ENCODE data around the gene CAVIN1. TPM values are rescaled to one million over a fixed set of nuclear protein-coding genes. Genes with fewer than 3 reads are reported as not detected.
A peak's percentile ranks its signal among the peaks of the same experiment; 100 is the strongest.
"Not testable (repeated sequence)": the region's sequence is repeated elsewhere in the genome, so short reads cannot be mapped to it uniquely, and the experiment has no call there.

Gene CAVIN1, protein sequence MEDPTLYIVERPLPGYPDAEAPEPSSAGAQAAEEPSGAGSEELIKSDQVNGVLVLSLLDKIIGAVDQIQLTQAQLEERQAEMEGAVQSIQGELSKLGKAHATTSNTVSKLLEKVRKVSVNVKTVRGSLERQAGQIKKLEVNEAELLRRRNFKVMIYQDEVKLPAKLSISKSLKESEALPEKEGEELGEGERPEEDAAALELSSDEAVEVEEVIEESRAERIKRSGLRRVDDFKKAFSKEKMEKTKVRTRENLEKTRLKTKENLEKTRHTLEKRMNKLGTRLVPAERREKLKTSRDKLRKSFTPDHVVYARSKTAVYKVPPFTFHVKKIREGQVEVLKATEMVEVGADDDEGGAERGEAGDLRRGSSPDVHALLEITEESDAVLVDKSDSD
- total RNA-seq, result 2.4 and 2.7 TPM in 2 replicates

DNA sequence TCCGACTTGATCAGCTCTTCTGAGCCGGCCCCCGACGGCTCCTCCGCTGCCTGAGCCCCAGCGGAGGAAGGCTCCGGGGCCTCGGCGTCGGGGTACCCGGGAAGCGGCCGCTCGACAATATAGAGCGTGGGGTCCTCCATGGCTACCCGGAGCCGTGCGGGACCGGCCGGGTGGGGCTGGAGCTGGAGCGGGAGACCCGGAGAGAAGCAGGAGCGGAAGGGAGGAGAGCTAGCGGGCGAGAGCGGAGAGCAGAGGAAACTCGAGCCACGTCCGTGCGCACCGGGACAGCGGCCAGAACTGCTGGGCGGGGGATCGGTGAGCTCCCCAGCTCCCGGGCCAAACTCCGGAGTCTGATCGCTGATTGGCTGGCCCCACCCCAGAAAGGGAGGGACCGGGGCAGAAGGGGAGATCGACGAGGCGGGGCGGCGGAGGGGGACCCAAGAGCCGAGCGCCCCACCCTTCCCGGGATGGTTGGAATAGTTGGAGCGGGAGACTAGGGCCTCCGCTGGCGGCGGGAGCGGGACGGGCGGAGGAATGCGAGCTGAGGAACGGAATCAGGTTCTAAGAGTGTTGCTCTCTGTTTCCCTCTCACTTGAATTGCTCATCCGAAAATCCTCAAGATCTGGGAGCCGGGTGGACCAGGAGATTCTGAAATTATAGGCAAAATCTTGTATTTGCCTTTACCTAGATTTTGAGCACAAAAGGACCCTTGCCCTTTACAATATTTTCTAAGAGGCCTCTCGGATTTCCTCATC lies at the start of gene CAVIN1:
CAVIN1 (minus strand) TSS at position 299 of the 755 bp plus-strand sequence; CDS start at position 140, 159 bp downstream.
- H3K27me3 Mint-ChIP-seq, result peaks cover 50% of the 10 kb centered on the region
- intact Hi-C loops (cut with micrococcal nuclease), result loop anchor here (5.0 kb wide), 1 partner anchor 34 kb away; the partner anchor contains the start of gene ATP6V0A1
- H3K36me3 Mint-ChIP-seq (ENCODE audit: low read depth), result peaks cover 2% of the 10 kb centered on the region

DNA sequence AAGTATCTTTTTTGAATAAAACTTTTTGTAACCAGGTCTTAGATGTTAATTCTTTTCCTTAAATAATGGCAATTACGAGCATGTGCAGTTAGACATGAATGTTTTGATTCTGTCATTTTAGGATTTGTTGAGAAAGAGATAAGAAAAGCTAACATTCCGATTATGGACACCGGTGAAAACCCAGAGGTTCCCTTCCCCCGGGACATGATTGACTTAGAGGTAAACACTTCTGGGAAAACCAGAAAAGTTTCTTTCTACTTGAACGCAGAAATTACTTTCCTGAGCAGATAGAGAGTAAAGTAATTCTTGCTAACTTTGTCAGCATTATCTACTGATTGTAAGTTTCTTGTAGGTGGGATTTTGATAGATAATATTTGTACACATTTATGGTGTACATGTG lies 44.8 kb upstream of the CAVIN1 start:
- Mint-ChIP-seq H3K27me3 (no peaks in the 10 kb centered on the region), H3K4me1 (no peaks in the 10 kb centered on the region), H3K36me3 (ENCODE audit: low read depth) (peaks cover 22% of the 10 kb centered on the region), H3K9me3 (no peaks in the 10 kb centered on the region), H3K27ac (no peak overlapping the region), H3K4me3 (no peak overlapping the region)
- intact Hi-C loops (cut with micrococcal nuclease), result no loop called here
- no peak for DNase-seq

More for the DNA sequence above, at the start of gene CAVIN1:
- H3K4me1 Mint-ChIP-seq, result peaks cover 21% of the 10 kb centered on the region
- DNase-seq, result peak; percentile 78
- H3K9me3 Mint-ChIP-seq, result no peaks in the 10 kb centered on the region
- peak within 1 kb of the TSS; percentile 87 for H3K4me3 Mint-ChIP-seq
- peak within 1 kb of the TSS; percentile 48 for H3K27ac Mint-ChIP-seq

DNA sequence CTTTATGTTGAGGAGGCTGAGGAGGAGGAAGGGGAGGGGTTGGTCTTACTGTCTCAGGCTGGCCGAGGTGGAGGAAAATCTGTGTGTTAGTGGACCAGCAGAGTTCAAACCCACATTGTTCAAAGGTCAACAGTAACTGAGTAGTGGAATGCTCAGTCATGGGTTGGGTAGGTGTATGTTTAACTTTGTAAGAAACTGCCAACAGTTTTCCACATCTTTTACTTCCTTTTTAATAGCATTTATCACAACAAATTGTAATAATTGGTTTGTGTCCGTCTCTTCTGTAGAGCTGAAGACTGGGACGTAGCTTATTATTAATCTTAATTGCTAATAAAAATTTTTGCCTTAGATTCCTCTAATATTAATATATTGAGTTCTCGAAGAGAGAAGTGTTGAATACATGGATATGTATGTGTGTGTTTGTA lies 40.9 kb upstream of the CAVIN1 start:
- Mint-ChIP-seq H3K4me3 (no peak overlapping the region), H3K27me3 (no peaks in the 10 kb centered on the region), H3K36me3 (ENCODE audit: low read depth) (peaks cover 17% of the 10 kb centered on the region), H3K27ac (no peak overlapping the region), H3K9me3 (no peaks in the 10 kb centered on the region), H3K4me1 (peaks cover 17% of the 10 kb centered on the region)
- no peak for DNase-seq
- intact Hi-C loops (cut with micrococcal nuclease), result no loop called here

DNA sequence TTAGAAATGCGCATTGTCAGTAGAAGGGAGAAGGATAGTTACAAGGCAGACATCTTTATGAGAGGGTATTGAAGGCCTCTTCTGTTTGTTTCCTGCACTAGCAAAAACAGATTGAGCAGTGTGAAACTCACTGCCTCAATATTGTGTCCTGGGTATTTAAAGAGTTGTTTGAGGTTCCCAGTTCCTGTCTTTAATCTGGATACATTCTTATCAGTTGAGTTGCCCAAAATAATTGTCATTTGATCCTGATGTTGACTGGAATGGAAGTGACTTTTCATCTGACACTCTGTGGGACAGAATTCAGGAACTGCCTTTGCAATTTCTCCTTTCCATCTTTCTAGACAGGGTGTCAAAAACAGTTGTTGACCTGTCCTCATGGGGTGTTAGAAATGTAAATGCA lies 37.3 kb upstream of the CAVIN1 start:
- Mint-ChIP-seq H3K4me1 (peaks cover 36% of the 10 kb centered on the region), H3K27me3 (peaks cover 7% of the 10 kb centered on the region), H3K27ac (no peak overlapping the region), H3K9me3 (no peaks in the 10 kb centered on the region), H3K4me3 (peak overlapping the region; percentile 89), H3K36me3 (ENCODE audit: low read depth) (peaks cover 8% of the 10 kb centered on the region)
- intact Hi-C loops (cut with micrococcal nuclease), result no loop called here
- no peak for DNase-seq

DNA sequence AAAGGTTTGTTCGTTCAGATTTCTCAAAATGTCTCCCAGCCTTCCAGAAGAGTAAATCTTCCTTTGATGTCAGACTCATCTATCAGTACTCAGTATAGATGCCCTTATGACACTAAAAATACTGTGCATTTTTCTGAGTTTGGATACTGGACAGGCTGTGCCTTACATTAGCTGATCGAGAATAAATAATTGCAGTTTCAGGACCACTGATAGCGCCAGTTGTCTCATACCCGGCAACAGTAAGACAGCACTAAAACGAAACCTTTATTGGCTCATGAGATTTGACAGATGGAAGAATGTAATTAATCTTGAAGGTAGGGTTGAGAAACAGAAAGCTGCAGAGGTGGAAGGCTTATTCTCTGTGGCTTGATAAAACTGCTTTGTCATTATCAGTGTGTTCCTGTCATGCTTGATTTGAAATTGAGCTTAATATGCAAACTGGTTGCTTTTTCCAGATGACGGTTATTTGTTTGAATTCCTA lies 36.8 kb upstream of the CAVIN1 start:
- intact Hi-C loops (cut with micrococcal nuclease), result loop anchor here (5.0 kb wide), 2 partner anchors 38 to 118 kb away; partner anchors contain the start of gene CAVIN1
- Mint-ChIP-seq H3K27me3 (peaks cover 11% of the 10 kb centered on the region), H3K36me3 (ENCODE audit: low read depth) (peaks cover 8% of the 10 kb centered on the region), H3K4me1 (peaks cover 36% of the 10 kb centered on the region), H3K27ac (peak overlapping the region; percentile 26), H3K4me3 (peak overlapping the region; percentile 89), H3K9me3 (no peaks in the 10 kb centered on the region)
- peak; percentile 78 for DNase-seq

DNA sequence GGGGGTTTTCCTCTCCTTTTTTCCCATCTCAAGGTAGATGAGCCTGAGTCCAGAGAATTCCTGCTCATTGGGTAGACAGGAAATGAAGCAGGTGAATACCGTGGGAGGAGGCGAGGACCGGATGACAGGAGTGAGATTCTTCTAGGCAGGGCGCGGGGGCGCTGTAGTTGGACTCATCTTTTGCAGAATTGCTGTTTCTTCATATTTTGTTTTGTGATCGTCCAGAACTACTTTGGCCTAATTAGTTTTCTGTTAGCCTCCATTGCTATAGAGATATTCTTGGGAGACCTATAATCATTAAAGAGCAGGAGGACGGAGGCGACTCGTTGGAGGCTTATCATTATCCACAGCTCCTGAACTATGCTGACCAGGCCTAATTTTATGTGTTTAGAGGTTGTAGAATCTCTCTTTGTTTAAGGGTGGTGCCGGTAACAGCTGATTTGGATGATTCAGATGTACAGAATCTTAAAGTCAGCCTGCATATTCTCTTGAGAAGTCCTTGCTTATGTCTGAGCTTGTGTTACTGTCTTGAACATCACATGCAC lies 36.3 kb upstream of the CAVIN1 start:
- peaks cover 13% of the 10 kb centered on the region for H3K27me3 Mint-ChIP-seq
- H3K36me3 Mint-ChIP-seq (ENCODE audit: low read depth), result peaks cover 8% of the 10 kb centered on the region
- peaks cover 36% of the 10 kb centered on the region for H3K4me1 Mint-ChIP-seq
- peak overlapping the region; percentile 89 for H3K4me3 Mint-ChIP-seq
- peak overlapping the region; percentile 86 for H3K27ac Mint-ChIP-seq
- no peaks in the 10 kb centered on the region for H3K9me3 Mint-ChIP-seq
- intact Hi-C loops (cut with micrococcal nuclease), result loop anchor here (5.0 kb wide), 2 partner anchors 37 to 117 kb away; partner anchors contain the start of gene CAVIN1
- DNase-seq, result peak; percentile 74

DNA sequence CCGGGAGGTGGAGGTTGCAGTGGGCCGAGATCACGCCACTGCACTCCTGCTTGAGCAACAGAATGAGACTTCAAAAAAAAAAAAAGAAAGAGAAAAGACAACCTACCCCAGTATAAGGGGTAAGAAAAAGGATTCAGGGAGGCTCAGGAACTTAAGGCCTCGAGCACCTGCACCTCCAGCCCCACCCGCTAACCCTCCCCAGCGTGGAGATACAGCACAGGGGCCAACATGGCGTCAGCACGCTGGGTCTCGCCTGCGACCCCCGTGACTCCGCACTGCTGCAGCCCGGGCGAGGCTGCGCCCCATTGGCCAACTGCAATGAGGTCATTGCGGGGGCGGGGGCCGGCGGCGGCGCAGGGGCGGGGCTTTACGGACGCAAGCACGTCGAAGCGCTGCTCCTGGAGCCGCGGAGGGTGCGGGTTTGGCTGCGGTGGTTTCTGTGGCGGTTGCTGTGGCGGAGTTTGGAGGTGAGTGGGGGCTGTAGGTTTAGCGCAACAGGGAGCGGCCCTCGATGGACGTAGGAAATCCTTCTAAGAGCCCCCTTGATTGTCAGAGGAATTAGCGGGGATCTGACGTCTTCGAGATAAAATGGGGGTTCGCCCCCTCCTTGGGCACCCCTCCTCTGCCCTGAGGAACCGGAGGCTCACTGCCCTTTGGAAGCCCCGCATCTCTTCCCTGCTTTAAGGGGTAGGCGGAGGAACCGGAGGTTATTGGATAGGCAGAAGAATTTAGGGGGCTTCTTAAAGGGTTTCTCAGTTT lies 35.6 kb upstream of the CAVIN1 start, which contains the start of gene ATP6V0A1:
ATP6V0A1 (plus strand) TSS at position 382 of the 759 bp plus-strand sequence. CDS start 2,017 bp downstream, outside the sequence.
- peak within 1 kb of the TSS; percentile 86 for H3K27ac Mint-ChIP-seq
- H3K9me3 Mint-ChIP-seq, result no peaks in the 10 kb centered on the region
- peaks cover 36% of the 10 kb centered on the region for H3K4me1 Mint-ChIP-seq
- peaks cover 8% of the 10 kb centered on the region for H3K36me3 Mint-ChIP-seq (ENCODE audit: low read depth)
- peak within 1 kb of the TSS; percentile 89 for H3K4me3 Mint-ChIP-seq
- intact Hi-C loops (cut with micrococcal nuclease), result loop anchor here (5.0 kb wide), 2 partner anchors 36 to 116 kb away; partner anchors contain the start of gene CAVIN1
- DNase-seq, result peak; percentile 97
- H3K27me3 Mint-ChIP-seq, result peaks cover 19% of the 10 kb centered on the region

DNA sequence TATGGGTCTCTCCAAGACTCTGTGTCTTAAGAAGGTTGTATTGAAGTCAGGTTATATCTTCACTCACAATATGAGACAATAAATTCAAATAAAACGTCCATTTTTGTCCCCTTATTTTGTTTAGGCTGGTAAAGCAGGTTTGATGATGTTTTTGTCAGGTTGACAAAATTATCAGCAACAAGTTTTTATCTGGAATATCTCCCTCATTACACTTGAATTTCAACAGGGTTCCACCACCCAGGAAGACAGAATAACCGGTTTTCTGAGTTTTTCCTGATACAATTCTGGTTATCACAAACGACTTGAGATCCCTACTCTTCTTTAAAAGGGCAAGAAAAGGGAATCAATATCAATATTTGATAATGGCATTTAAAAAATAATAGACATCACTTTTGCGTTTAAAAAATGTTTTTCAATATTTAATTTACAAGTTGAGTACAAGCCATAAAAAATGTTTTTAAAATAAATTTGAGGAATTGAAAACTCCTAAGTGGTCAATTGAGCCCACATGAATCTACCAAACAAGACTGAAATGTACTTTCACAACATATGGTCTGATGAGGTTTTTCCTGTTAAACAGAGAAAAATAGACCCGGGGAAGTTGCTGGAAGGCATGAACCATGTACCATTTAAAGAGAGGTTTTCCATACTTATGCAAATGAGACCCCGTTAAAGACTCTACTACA lies 34.2 kb upstream of the CAVIN1 start:
- H3K9me3 Mint-ChIP-seq, result no peaks in the 10 kb centered on the region
- peak overlapping the region; percentile 75 for H3K4me3 Mint-ChIP-seq
- peak overlapping the region; percentile 83 for H3K27ac Mint-ChIP-seq
- H3K36me3 Mint-ChIP-seq (ENCODE audit: low read depth), result peaks cover 4% of the 10 kb centered on the region
- intact Hi-C loops (cut with micrococcal nuclease), result loop anchor here (2.0 to 5.0 kb wide), 3 partner anchors 28 to 115 kb away; partner anchors contain the start of gene CAVIN1
- H3K4me1 Mint-ChIP-seq, result peaks cover 36% of the 10 kb centered on the region
- DNase-seq, result no peak
- H3K27me3 Mint-ChIP-seq, result peaks cover 31% of the 10 kb centered on the region

DNA sequence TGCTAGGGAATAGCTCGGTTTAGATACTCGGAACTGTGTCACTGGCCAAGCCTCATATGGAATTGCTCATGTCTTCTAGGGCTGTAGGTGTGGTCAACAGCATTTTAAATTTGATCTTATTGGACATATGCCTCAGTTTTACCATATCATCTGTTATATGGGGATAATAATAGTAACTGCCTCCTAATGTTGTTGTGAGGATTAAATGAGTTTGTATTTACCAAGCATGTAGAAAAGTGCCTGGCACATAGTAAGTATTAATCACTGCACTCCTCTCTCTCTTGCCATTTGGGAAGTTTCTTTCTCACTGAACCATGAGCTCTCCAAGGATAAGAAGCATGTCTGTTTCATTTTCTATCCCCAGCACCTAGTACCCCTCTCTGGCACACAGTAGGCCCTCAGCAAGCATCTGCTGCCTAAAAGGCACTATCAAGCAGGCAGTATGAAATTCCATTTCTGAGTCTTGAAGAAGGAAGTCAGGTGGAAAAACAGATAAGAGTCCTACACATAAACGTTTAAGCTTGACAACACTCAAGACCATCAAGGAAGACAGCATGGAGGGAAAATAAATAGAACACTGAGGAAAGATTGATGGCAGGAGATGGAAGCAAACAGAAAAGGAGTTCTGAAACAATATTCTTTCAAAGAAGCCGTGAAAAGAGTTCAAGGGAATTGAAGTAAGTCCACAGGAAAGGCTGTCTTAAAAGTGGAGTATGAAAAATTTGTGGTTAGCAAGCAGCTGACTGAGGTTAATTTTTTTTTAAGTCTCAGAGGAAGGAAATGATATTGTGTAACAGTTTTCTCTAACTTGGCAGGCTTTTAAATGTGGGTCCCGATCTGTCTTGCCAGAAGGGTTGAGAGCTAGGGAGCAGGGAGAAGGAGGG lies 33.4 kb upstream of the CAVIN1 start:
- peak; percentile 79 for DNase-seq
- Mint-ChIP-seq H3K9me3 (no peaks in the 10 kb centered on the region), H3K36me3 (ENCODE audit: low read depth) (peaks cover 2% of the 10 kb centered on the region), H3K4me3 (peak overlapping the region; percentile 56), H3K27ac (peak overlapping the region; percentile 14), H3K4me1 (peaks cover 36% of the 10 kb centered on the region), H3K27me3 (peaks cover 31% of the 10 kb centered on the region)
- intact Hi-C loops (cut with micrococcal nuclease), result loop anchor here (2.0 to 5.0 kb wide), 3 partner anchors 28 to 114 kb away; partner anchors contain the start of gene CAVIN1

DNA sequence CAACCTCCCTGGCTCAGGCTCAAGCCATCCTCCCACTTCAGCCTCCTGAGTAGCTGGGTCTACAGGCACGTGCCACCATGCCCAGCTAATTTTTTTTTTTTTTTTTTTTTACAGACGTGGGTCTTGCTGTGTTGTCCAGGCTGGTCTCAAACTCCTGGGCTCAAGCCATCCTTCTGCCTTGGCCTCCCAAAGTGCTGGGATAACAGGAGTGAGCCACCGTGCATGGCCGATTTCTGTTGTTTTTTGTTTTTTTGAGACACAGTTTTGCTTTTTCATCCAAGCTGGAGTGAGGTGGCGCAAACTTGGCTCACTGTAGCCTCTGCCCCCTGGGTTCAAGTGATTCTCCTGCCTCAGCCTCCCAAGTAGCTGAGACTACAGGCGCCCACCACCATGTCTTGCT lies 31.9 kb upstream of the CAVIN1 start:
- not testable (repeated sequence) for H3K27ac Mint-ChIP-seq; H3K9me3 Mint-ChIP-seq; DNase-seq; H3K4me3 Mint-ChIP-seq; H3K36me3 Mint-ChIP-seq (ENCODE audit: low read depth)
- Mint-ChIP-seq H3K27me3 (peaks cover 31% of the 10 kb centered on the region), H3K4me1 (peaks cover 29% of the 10 kb centered on the region)
- intact Hi-C loops (cut with micrococcal nuclease), result loop anchor here (5.0 kb wide), 2 partner anchors 33 to 113 kb away; partner anchors contain the start of gene CAVIN1

DNA sequence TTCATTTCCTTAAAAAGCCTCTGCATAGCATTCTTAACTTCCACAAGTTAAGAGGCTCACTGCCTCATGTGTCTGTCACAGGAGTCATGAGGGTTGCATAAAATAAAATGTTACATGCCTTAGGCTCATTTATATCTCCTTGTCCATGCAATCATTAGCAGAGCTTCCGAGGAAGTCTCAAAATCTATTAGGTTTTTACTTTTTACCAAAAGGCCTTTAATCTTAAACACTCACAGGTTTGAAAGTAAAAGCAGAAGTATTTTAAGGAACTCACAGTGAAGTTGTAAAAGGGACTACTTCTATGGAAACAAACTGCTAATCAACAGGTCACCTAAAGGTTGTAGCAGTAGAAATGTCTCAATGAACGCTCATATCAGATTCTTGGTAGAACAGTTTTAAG lies 30.4 kb upstream of the CAVIN1 start:
- Mint-ChIP-seq H3K27me3 (peaks cover 33% of the 10 kb centered on the region), H3K36me3 (ENCODE audit: low read depth) (no peaks in the 10 kb centered on the region), H3K9me3 (no peaks in the 10 kb centered on the region), H3K27ac (no peak overlapping the region), H3K4me1 (peaks cover 16% of the 10 kb centered on the region), H3K4me3 (no peak overlapping the region)
- DNase-seq, result no peak
- intact Hi-C loops (cut with micrococcal nuclease), result no loop called here

DNA sequence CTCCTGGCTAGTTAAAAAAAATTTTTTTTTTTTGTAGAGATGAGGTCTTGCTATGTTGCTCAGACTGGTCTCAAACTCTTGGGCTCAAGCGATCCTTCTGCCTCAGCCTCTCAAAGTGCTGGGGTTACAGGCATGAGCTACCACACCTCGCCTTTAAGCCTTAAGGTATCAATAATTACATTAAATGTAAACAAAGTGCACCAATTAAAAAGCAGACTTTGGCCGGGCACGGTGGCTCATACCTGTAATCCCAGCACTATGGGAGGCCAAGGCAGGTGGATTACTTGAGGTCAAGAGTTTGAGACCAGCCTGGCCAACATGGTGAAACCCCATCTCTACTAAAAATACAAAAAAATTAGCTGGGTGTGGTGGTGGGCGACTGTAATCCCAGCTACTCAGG lies 28.2 kb upstream of the CAVIN1 start:
- H3K4me3 Mint-ChIP-seq; intact Hi-C loops (cut with micrococcal nuclease); H3K36me3 Mint-ChIP-seq (ENCODE audit: low read depth); H3K9me3 Mint-ChIP-seq; DNase-seq; H3K4me1 Mint-ChIP-seq; H3K27ac Mint-ChIP-seq: not testable (repeated sequence)
- H3K27me3 Mint-ChIP-seq, result peaks cover 28% of the 10 kb centered on the region
